ENCODE data around the gene CREG1. TPM values are rescaled to one million over a fixed set of nuclear protein-coding genes. Genes with fewer than 3 reads are reported as not detected.
"Not testable (repeated sequence)": the region's sequence is repeated elsewhere in the genome, so short reads cannot be mapped to it uniquely, and the experiment has no call there.

CREG1 gene
- total RNA-seq, 1 experiment from 2014 or later: 63.9 TPM

- intact Hi-C loops (cut with micrococcal nuclease): no loop called here
- no peak for ATAC-seq
- no peaks in the 10 kb centered on the region for H3K4me1 ChIP-seq (ENCODE audit: insufficient read depth, low read length)
- H3K79me2 ChIP-seq (ENCODE audit: low read length): no peaks in the 10 kb centered on the region
- no peak for DNase-seq
- no TSS peak for BruUV-seq (replicated peaks)
- no peaks in the 10 kb centered on the region for H3K9me2 ChIP-seq (replicated peaks; ENCODE audit: low read length)
- H3K27ac ChIP-seq (ENCODE audit: low read length): no peak overlapping the region
- H3K4me3 ChIP-seq (ENCODE audit: low read length): no peak overlapping the region
- H3K4me2 ChIP-seq (ENCODE audit: low read length): no peak overlapping the region
- no peaks in the 10 kb centered on the region for H3K9me3 ChIP-seq (ENCODE audit: low read length)
- TF ChIP-seq EZH2phosphoT487 (IDR thresholded peaks at IDR 0.05; ENCODE audit: borderline replicate concordance, low read length) (no peak), EZH2 (IDR thresholded peaks at IDR 0.05; ENCODE audit: low read length, unreplicated experiment) (no peak)
- TF ChIP-seq, protein P1, sequence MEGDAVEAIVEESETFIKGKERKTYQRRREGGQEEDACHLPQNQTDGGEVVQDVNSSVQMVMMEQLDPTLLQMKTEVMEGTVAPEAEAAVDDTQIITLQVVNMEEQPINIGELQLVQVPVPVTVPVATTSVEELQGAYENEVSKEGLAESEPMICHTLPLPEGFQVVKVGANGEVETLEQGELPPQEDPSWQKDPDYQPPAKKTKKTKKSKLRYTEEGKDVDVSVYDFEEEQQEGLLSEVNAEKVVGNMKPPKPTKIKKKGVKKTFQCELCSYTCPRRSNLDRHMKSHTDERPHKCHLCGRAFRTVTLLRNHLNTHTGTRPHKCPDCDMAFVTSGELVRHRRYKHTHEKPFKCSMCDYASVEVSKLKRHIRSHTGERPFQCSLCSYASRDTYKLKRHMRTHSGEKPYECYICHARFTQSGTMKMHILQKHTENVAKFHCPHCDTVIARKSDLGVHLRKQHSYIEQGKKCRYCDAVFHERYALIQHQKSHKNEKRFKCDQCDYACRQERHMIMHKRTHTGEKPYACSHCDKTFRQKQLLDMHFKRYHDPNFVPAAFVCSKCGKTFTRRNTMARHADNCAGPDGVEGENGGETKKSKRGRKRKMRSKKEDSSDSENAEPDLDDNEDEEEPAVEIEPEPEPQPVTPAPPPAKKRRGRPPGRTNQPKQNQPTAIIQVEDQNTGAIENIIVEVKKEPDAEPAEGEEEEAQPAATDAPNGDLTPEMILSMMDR (conservative IDR thresholded peaks at IDR 0.05; ENCODE audit: low read depth, low read length): no peak
- CTCF ChIA-PET: interaction anchor here (0.6 kb wide), 1 partner anchor 440 kb away, joined by 3 read pairs; no protein-coding TSS in a partner anchor
- no peaks in the 10 kb centered on the region for H3K36me3 ChIP-seq (ENCODE audit: low read depth, low read length)
- no peaks in the 10 kb centered on the region for H4K20me1 ChIP-seq (ENCODE audit: low read length)
- H3F3A ChIP-seq (ENCODE audit: low read length, unreplicated experiment): no peaks in the 10 kb centered on the region
- no peaks in the 10 kb centered on the region for H3K27me3 ChIP-seq (ENCODE audit: low read length)
- H3K9ac ChIP-seq (ENCODE audit: low read length): no peak overlapping the region
- POLR2A ChIA-PET (ENCODE audit: unreplicated experiment): no interaction called here
- no peak overlapping the region for H2AFZ ChIP-seq (ENCODE audit: low read length)
These were observed 9.1 kb upstream of the CREG1 start for GRCh38 chr1:167562702-167563101.

DNA sequence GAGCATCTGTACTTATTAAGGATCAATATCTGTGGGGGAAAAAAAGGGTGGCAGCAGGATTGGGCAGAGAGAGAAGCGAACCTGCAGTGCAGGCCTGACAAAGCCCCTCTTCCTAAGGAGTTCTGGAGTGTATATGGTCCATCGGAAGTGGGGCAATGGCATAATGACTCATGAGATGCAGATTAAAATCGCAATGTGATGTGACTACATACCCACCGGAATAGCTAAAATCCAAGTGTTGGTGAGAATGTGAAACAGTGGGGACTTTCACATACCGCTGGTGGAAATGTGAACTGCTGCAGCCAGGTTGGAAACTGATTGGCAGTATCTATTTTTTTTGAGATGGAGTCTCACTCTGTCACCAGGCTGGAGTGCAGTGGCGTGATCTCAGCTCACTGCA, 8.2 kb upstream of the CREG1 start:
- Histone ChIP-seq H3K36me3 (ENCODE audit: low read depth, low read length) (no peaks in the 10 kb centered on the region), H3K27me3 (ENCODE audit: low read length) (no peaks in the 10 kb centered on the region), H3K9me3 (ENCODE audit: low read length) (no peaks in the 10 kb centered on the region), H2AFZ (ENCODE audit: low read length) (no peak overlapping the region), H3K27ac (ENCODE audit: low read length) (no peak overlapping the region), H3K9me2 (replicated peaks; ENCODE audit: low read length) (no peaks in the 10 kb centered on the region), H3K4me3 (ENCODE audit: low read length) (no peak overlapping the region), H3F3A (ENCODE audit: low read length, unreplicated experiment) (no peaks in the 10 kb centered on the region), H3K79me2 (ENCODE audit: low read length) (no peaks in the 10 kb centered on the region), H3K4me1 (ENCODE audit: insufficient read depth, low read length) (no peaks in the 10 kb centered on the region), H3K4me2 (ENCODE audit: low read length) (no peak overlapping the region), H4K20me1 (ENCODE audit: low read length) (no peaks in the 10 kb centered on the region), H3K9ac (ENCODE audit: low read length) (no peak overlapping the region)
- TF ChIP-seq, protein P1 (conservative IDR thresholded peaks at IDR 0.05; ENCODE audit: low read depth, low read length): no peak
- no peak for TF ChIP-seq EZH2phosphoT487 (IDR thresholded peaks at IDR 0.05; ENCODE audit: borderline replicate concordance, low read length)
- no peak for TF ChIP-seq EZH2 (IDR thresholded peaks at IDR 0.05; ENCODE audit: low read length, unreplicated experiment)
- no TSS peak for BruUV-seq (replicated peaks)
- no peak for ATAC-seq
- intact Hi-C loops (cut with micrococcal nuclease): no loop called here
- POLR2A ChIA-PET (ENCODE audit: unreplicated experiment): no interaction called here
- CTCF ChIA-PET: no interaction called here
- no peak for DNase-seq

DNA sequence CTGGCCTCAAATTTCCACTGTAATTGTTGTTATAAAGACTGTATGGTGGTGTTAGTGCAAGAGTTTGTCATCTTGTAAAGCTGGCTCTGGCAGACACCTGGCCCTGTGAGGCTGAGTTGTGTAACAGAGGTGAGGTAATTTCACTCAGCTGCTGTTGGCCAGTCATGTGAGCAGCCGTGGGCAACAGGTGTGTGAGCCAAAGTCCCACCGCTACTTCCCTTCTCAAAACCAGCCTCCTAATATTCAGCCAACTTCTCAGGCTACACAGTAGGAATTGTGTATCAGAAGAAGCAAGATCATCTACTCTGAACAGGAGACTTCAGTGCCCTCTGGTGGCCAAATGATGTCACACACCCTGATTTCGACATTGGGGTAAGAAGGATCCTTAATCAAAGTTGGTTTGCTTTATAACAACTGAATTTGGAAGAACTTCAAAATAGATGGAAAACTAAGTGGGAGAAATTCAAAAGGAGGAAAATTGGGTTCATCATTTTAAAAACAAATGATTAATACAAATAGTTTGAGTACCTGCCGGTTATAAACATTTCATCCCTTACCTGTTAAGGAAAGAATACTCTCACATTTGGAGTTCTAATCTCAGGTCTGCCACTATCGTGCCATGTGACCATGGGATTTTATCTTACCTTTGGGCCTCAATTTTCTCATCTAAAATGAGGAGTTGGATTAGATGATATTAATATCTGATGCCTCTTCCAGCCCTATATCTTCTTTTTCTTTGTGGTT, 2.6 kb upstream of the CREG1 start:
- Histone ChIP-seq H3K27ac (ENCODE audit: low read length) (no peak overlapping the region), H3K27me3 (ENCODE audit: low read length) (no peaks in the 10 kb centered on the region), H3K9me3 (ENCODE audit: low read length) (no peaks in the 10 kb centered on the region), H3K4me1 (ENCODE audit: insufficient read depth, low read length) (peaks cover 14% of the 10 kb centered on the region; the same call in 1 of the 2 replicates), H3K9me2 (replicated peaks; ENCODE audit: low read length) (no peaks in the 10 kb centered on the region), H3K36me3 (ENCODE audit: low read depth, low read length) (no peaks in the 10 kb centered on the region), H4K20me1 (ENCODE audit: low read length) (no peaks in the 10 kb centered on the region), H3K79me2 (ENCODE audit: low read length) (peaks cover 12% of the 10 kb centered on the region), H2AFZ (ENCODE audit: low read length) (no peak overlapping the region), H3F3A (ENCODE audit: low read length, unreplicated experiment) (no peaks in the 10 kb centered on the region), H3K4me2 (ENCODE audit: low read length) (no peak overlapping the region), H3K9ac (ENCODE audit: low read length) (no peak overlapping the region), H3K4me3 (ENCODE audit: low read length) (no peak overlapping the region)
- TF ChIP-seq, protein P1 (conservative IDR thresholded peaks at IDR 0.05; ENCODE audit: low read depth, low read length): peak; percentile 97
- no peak for TF ChIP-seq EZH2 (IDR thresholded peaks at IDR 0.05; ENCODE audit: low read length, unreplicated experiment)
- peak; percentile 94 for DNase-seq
- ChIA-PET CTCF (interaction anchor here (0.5 kb wide), 1 partner anchor 394 kb away, joined by 3 read pairs; no protein-coding TSS in a partner anchor), POLR2A (ENCODE audit: unreplicated experiment) (interaction anchor here (0.6 kb wide), 1 partner anchor 434 kb away, joined by 3 read pairs; no protein-coding TSS in a partner anchor)
- intact Hi-C loops (cut with micrococcal nuclease): loop anchor here (1.0 kb wide), 2 partner anchors 40 to 132 kb away; no protein-coding TSS in a partner anchor
- no TSS peak for BruUV-seq (replicated peaks)
- peak; percentile 11 for ATAC-seq

GRCh38 chr1:167555072-167555471, 1.5 kb upstream of the CREG1 start:
- H3K27ac ChIP-seq (ENCODE audit: low read length); H3K36me3 ChIP-seq (ENCODE audit: low read depth, low read length); POLR2A ChIA-PET (ENCODE audit: unreplicated experiment); ATAC-seq; CTCF ChIA-PET; intact Hi-C loops (cut with micrococcal nuclease); H2AFZ ChIP-seq (ENCODE audit: low read length); H3K9me2 ChIP-seq (replicated peaks; ENCODE audit: low read length); H3K27me3 ChIP-seq (ENCODE audit: low read length); H3K9ac ChIP-seq (ENCODE audit: low read length); DNase-seq; H3K4me2 ChIP-seq (ENCODE audit: low read length); BruUV-seq (replicated peaks); H3K4me3 ChIP-seq (ENCODE audit: low read length); H3K9me3 ChIP-seq (ENCODE audit: low read length); H4K20me1 ChIP-seq (ENCODE audit: low read length); H3F3A ChIP-seq (ENCODE audit: low read length, unreplicated experiment): not testable (repeated sequence)
- peaks cover 19% of the 10 kb centered on the region for H3K79me2 ChIP-seq (ENCODE audit: low read length)
- H3K4me1 ChIP-seq (ENCODE audit: insufficient read depth, low read length): peaks cover 14% of the 10 kb centered on the region; the same call in 1 of the 2 replicates

Measured in PC-3 (cell line).